ENCODE data around the gene COL21A1.

DNA sequence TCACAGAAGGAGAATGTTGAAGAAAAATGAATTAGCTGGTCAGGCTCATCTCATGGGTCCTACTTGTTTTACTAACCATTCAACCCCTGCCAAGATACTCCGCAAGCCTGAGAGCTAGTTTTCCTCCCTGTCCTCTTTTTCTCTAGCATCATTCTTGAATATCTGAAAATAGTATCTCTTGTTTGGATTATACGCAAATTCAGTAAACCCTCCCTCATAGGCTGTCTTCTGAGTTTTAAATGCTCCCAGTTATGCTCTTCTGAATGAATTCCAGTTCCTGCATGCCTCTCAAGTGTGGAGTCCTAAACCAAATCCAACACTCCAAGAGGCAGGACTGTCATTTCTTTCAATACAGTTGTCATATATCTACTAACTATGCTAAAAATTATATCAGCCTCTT lies 99.6 kb downstream of the COL21A1 start:
- TF ChIP-seq, protein P1, sequence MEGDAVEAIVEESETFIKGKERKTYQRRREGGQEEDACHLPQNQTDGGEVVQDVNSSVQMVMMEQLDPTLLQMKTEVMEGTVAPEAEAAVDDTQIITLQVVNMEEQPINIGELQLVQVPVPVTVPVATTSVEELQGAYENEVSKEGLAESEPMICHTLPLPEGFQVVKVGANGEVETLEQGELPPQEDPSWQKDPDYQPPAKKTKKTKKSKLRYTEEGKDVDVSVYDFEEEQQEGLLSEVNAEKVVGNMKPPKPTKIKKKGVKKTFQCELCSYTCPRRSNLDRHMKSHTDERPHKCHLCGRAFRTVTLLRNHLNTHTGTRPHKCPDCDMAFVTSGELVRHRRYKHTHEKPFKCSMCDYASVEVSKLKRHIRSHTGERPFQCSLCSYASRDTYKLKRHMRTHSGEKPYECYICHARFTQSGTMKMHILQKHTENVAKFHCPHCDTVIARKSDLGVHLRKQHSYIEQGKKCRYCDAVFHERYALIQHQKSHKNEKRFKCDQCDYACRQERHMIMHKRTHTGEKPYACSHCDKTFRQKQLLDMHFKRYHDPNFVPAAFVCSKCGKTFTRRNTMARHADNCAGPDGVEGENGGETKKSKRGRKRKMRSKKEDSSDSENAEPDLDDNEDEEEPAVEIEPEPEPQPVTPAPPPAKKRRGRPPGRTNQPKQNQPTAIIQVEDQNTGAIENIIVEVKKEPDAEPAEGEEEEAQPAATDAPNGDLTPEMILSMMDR (IDR thresholded peaks at IDR 0.05; ENCODE audit: low read depth, low read length), result no peak
- no peak for TF ChIP-seq EZH2phosphoT487 (IDR thresholded peaks at IDR 0.05; ENCODE audit: low read depth)

All from OCI-LY3 (cell line).